Ovary (tissue), 9 donors: ENCODE results near the gene CFAP61. TPM values are rescaled to one million over a fixed set of nuclear protein-coding genes. Genes with fewer than 3 reads are reported as not detected.

Experiments used
- DNase-seq, 5 donors: peaks; one replicate each; pipeline ENCODE4 v3.0.0-alpha.2; 2019 to 2020
- H3K27ac ChIP-seq, 2 donors: fragments of 200-600 bp; one replicate each; pipeline versions ENCODE4 v1.5.1 to v1.8.0; 2019 to 2022
- H3K27me3 ChIP-seq: fragments of 200-600 bp; one replicate; pipeline ENCODE4 v1.8.0; 2022
- H3K36me3 ChIP-seq: fragments of 200-600 bp; sonication (generic); one replicate; pipeline ENCODE4 v1.5.1; 2019
- H3K4me1 ChIP-seq: one replicate; pipeline ENCODE4 v1.8.1; 2013; ENCODE audit warnings: mild to moderate bottlenecking, moderate library complexity; ENCODE audit not compliant: insufficient read depth
- H3K4me3 ChIP-seq: fragments of 200-600 bp; sonication (generic); one replicate; pipeline ENCODE4 v1.5.1; 2017
- H3K9me3 ChIP-seq, 2 donors: fragments of 200-600 bp in 1 of 2; sonication (generic) in 1 of 2; one replicate each; pipeline versions ENCODE4 v1.5.1 to v1.8.1; 2013 to 2019; ENCODE audit warnings: mild to moderate bottlenecking in 1 of 2, moderate library complexity in 1 of 2
- EP300 ChIP-seq: sonication (generic); formaldehyde crosslinking; IDR thresholded peaks from one replicate; pipeline ENCODE4 v1.6.1; 2017; ENCODE audit warnings: antibody characterized with exemption
- POLR2A ChIP-seq: fragments of 450-650 bp; IDR thresholded peaks from one replicate; pipeline ENCODE4 v1.6.1; 2017; ENCODE audit warnings: antibody characterized with exemption, mild to moderate bottlenecking, moderate library complexity
- WGBS, 3 donors: extraction: QIAGEN DNeasy Blood & Tissue Kit in 1 of 3; methylation state at CpG; one replicate each; pipeline versions ENCODE4 v1.1.5 to v1.1.7; 2013 to 2017; 5-methylcytosine and 5-hydroxymethylcytosine counted together
- intact Hi-C, 4 donors: fragments of 100-400 bp; cut with DNase I; formaldehyde crosslinking; loops; one replicate each; pipeline versions ENCODE4 v1.11.0 to v1.15.1; 2022 to 2023
- polyA plus RNA-seq, 2 donors: library from polyadenylated mRNA; stranded (reverse); fragments of 200-250 nt in 1 of 2; fragments of 350-450 nt in 1 of 2; fragmentation: Illumina TruSeq in 1 of 2; extraction: RNeasy Lipid Tissue Mini Kit (QIAGEN cat#74804) in 1 of 2; gene quantifications; one replicate each; pipeline ENCODE4 v1.2.3, GENCODE V29; 2013 to 2014
- total RNA-seq, 7 donors: library from RNA; depleted of rRNA in 2 of 7; stranded (reverse); fragments of >200 nt in 2 of 7; fragmentation: NEBNext Ultra II Directional in 3 of 7; extraction: Animal tissue kit (Norgen Biotek cat#: 25700) in 3 of 7; gene quantifications; one replicate each; pipeline versions ENCODE4 v1.1.0 to v1.2.4, GENCODE V29; 2016 to 2023
- TF ChIP-seq, protein P1 (sequence below), 3 donors: fragments of 450-650 bp in 2 of 3; fragments of 200-600 bp in 1 of 3; IDR thresholded peaks; one replicate each; pipeline versions ENCODE4 v1.5.1 to v1.8.0; 2016 to 2022; ENCODE audit warnings: antibody characterized with exemption in 3 of 3, mild to moderate bottlenecking in 1 of 3
- donor health status: DM: no; HTN: no; CAD: no; lungs with moderate emphysema.
- donor health status: DM: no; HTN: no; CAD: no.
- donor health status: Bipolar disorder and iron deficiency.
- donor health status: DM: yes; HTN: yes; CAD: no.
- donor health status: DM: no; HTN: no; CAD: no.
- donor health status: DM: yes; HTN: yes; CAD: no.

Gene CFAP61
- total and polyA plus RNA-seq, 9 donors, result 0.12 to 13.1 (median 0.96) TPM; not detected in 1

DNA sequence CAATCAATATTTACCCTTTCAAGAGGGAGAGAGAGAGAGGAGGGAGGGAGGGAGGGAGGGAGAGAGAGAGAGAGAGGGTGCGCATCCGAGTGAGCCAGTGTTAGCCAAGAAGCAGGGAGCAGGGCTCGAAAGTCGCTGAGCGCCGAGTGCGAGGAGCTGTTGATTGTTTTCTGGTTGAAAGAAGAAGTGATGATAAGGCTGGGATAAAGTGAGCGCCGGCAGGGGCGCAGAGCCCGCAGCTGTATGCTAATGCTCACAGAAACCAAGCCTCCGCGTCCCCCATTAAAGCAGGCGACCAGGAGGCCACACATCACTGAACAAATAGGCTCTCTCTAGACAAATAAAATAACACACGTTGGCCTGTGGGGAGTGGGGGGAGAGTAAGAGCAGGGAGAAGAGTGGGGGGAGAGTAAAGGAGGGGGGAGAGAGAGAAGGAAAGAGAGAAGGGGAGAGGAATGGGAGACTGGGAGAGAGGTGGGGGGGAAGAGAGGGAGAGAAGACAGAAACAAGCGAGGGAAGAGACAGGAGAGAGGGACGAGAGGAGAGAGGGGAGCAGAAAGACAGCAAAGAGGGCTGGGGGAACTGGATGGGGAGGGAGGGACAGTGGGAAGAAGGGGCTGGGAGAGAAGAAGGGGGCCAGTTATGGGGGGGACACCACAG is 310.6 kb downstream of the CFAP61 start:
- TF ChIP-seq EP300, result no peak
- TF ChIP-seq POLR2A, result no peak
- TF ChIP-seq, protein P1, sequence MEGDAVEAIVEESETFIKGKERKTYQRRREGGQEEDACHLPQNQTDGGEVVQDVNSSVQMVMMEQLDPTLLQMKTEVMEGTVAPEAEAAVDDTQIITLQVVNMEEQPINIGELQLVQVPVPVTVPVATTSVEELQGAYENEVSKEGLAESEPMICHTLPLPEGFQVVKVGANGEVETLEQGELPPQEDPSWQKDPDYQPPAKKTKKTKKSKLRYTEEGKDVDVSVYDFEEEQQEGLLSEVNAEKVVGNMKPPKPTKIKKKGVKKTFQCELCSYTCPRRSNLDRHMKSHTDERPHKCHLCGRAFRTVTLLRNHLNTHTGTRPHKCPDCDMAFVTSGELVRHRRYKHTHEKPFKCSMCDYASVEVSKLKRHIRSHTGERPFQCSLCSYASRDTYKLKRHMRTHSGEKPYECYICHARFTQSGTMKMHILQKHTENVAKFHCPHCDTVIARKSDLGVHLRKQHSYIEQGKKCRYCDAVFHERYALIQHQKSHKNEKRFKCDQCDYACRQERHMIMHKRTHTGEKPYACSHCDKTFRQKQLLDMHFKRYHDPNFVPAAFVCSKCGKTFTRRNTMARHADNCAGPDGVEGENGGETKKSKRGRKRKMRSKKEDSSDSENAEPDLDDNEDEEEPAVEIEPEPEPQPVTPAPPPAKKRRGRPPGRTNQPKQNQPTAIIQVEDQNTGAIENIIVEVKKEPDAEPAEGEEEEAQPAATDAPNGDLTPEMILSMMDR (IDR thresholded peaks at IDR 0.05), result no peak
- intact Hi-C loops, result loop anchor here in 1 of 4 donors (10.0 kb wide), 1 partner anchor 212 kb away; no protein-coding TSS in a partner anchor
- Histone ChIP-seq H3K4me3 (no peak overlapping the region), H3K27me3 (no peaks in the 10 kb centered on the region), H3K36me3 (no peaks in the 10 kb centered on the region), H3K9me3 (no peaks in the 10 kb centered on the region), H3K27ac (no peak overlapping the region), H3K4me1 (peaks cover 3% of the 10 kb centered on the region)
- DNase-seq, result no peak
- 3 to 4% (median 3%) methylated on average over 17 of the region's 17 CpGs for WGBS, 3 donors

DNA sequence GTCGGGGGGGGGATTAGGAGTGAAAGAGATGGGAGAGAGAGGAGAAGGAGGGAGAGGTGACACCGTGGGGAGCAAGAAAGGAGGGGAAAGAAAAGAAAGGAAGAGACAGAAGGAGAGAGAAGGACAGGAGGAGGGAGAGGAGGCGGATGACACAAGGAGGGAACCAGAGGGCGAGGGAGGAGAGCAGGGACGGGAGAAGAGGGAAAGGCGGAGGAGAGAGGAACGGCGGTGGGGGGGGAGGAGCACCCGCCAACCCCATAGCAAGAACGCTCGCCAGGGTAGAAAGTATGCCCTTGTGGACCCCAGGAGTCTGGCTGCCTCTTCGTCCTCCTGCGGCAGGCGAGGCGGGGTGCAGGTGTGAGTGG is 311.1 kb downstream of the CFAP61 start:
- no peak overlapping the region for H3K27ac ChIP-seq
- TF ChIP-seq, protein P1 (IDR thresholded peaks at IDR 0.05), result no peak
- TF ChIP-seq POLR2A, result no peak
- TF ChIP-seq EP300, result no peak
- intact Hi-C loops, result loop anchor here in 1 of 4 donors (10.0 kb wide), 1 partner anchor 211 kb away; no protein-coding TSS in a partner anchor
- no peak for DNase-seq
- H3K27me3 ChIP-seq, result no peaks in the 10 kb centered on the region
- H3K9me3 ChIP-seq, result no peaks in the 10 kb centered on the region
- peaks cover 5% of the 10 kb centered on the region for H3K4me1 ChIP-seq
- WGBS, 3 donors, result 2 to 4% (median 3%) methylated on average over 15 of the region's 15 CpGs
- no peak overlapping the region for H3K4me3 ChIP-seq
- no peaks in the 10 kb centered on the region for H3K36me3 ChIP-seq

DNA sequence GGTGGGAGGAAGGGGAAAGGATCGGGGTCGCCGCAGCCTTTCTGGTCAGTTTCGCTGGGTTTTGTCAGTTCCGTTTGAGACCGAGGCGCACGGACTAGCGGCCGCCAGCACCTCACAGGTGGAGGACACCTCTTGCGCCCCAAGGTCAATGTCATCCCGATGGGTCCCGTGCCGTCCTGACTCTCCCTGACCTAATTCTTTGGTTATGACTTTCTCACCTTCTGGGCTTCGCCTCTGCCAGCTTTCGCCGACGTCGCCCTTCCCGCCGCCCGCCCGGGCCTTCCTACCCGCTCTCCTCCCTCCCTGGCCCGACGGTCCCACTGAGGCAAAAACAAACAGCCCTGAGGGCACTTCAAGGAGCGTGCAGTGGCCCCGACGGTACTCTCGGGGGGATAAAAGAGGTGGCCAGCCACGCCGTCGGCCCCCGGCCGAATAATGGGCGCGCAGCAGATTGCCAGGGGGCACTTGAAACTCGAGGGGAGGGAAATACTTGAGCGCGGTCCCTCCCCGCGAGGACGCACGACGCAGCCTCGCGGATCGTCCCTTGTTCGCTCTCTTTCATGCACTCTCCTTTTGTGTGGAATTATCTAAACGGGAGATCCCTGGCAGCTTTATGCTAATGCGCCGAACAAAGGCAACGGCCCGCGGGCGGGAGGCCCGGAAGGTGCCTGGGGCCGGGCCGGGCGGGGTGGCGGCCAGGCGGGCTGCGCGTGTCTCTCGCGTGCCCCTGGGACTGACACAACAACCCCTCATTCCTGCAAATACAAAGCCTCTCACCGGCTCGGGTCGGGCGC is 311.7 kb downstream of the CFAP61 start:
- peaks cover 9% of the 10 kb centered on the region for H3K4me1 ChIP-seq
- no peak for TF ChIP-seq POLR2A
- TF ChIP-seq EP300, result no peak
- TF ChIP-seq, protein P1 (IDR thresholded peaks at IDR 0.05), result no peak
- intact Hi-C loops, result loop anchor here in 1 of 4 donors (10.0 kb wide), 1 partner anchor 211 kb away; no protein-coding TSS in a partner anchor
- no peaks in the 10 kb centered on the region for H3K9me3 ChIP-seq
- no peaks in the 10 kb centered on the region for H3K27me3 ChIP-seq
- WGBS, 3 donors, result 2% methylated on average over 67 to 70 of the region's 70 CpGs
- H3K27ac ChIP-seq, result no peak overlapping the region
- H3K4me3 ChIP-seq, result no peak overlapping the region
- H3K36me3 ChIP-seq, result no peaks in the 10 kb centered on the region
- DNase-seq, result no peak

DNA sequence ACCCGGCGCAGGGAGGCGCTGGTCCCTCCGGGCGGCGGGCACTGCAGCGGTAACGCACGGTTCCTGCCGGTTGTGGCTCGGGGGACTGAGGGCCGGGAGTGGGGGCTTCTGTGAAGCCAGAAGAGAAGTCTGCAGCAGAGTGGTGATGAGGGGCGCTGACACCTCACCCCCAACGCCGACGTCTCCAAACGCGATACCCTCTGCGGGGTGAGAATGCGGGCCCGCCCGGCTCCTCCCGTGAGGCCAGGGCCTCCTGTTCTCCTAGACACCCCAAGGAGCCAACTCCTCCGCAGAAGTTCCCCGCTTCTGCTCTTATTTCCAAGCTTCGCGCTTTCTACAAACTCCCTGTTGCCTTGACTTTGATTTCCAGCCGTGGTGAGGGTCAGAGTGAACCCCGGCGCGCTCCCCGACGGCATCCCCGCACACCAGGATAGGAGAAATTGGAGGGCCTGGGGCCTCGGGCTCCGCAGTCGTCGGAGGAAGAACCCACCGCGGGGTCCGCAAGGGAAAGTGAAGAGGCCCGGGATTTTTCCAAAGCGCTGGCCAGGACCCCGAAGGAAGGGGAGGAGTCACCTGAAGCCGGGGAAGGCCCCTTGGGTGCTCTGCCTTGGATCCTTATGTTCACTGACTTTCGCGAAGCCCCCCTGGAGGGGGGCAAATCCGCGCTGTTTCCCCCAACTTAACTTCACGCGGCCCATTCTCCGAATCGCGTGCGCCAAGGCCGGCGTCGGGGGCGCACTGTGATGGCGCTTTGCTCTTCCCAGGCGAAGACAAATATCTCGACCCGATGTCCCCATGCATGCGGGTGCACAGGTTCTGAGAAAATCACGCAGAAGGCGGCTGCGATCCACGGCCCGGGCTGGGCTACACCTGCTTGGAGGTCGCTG is 312.5 kb downstream of the CFAP61 start:
- H3K27ac ChIP-seq, result no peak overlapping the region

More for the DNA sequence above, 312.5 kb downstream of the CFAP61 start:
- peaks cover 14% of the 10 kb centered on the region for H3K4me1 ChIP-seq
- WGBS, 3 donors, result 2 to 4% (median 3%) methylated on average over 70 of the region's 70 CpGs
- H3K4me3 ChIP-seq, result no peak overlapping the region
- no peaks in the 10 kb centered on the region for H3K36me3 ChIP-seq
- H3K27me3 ChIP-seq, result no peaks in the 10 kb centered on the region
- DNase-seq, result no peak
- intact Hi-C loops, result loop anchor here in 1 of 4 donors (10.0 kb wide), 1 partner anchor 210 kb away; no protein-coding TSS in a partner anchor
- H3K9me3 ChIP-seq, result no peaks in the 10 kb centered on the region
- TF ChIP-seq POLR2A, result no peak
- TF ChIP-seq EP300, result no peak
- TF ChIP-seq, protein P1 (IDR thresholded peaks at IDR 0.05), result no peak
